ENCODE data around the gene PSMB2. TPM values are rescaled to one million over a fixed set of nuclear protein-coding genes. Genes with fewer than 3 reads are reported as not detected.

Gene PSMB2
- polyA plus RNA-seq, 2 of the 4 experiments (the other 2 are of a cell fraction): 84.6 to 88.3 TPM

GRCh38 chr1:35598895-35599294, 42.4 kb downstream of the PSMB2 start:
- H3K27ac ChIP-seq: no peak overlapping the region
- H3K9me3 ChIP-seq: no peaks in the 10 kb centered on the region
- H3K4me1 ChIP-seq: no peaks in the 10 kb centered on the region
- H3K4me2 ChIP-seq: no peak overlapping the region
- no peak overlapping the region for H3K4me3 ChIP-seq
- POLR2A ChIA-PET: no interaction called here
- CTCF ChIA-PET: interaction anchor here (1.2 kb wide), 1 partner anchor 11 kb away, joined by 3 read pairs; no protein-coding TSS in a partner anchor
- DNase-seq (ENCODE audit: low read depth in 1 of 2, low spot score in 1 of 2) (no peak), ATAC-seq (no peak), FAIRE-seq (no peak)
- TF ChIP-seq EHF (CRISPR knock-in tag; IDR thresholded peaks at IDR 0.05) (no peak), CEBPB (IDR thresholded peaks at IDR 0.05) (no peak), NPAS2 (CRISPR knock-in tag; IDR thresholded peaks at IDR 0.05; ENCODE audit: borderline replicate concordance) (no peak), FOSL2 (IDR thresholded peaks at IDR 0.05) (no peak), FOSL2 (CRISPR knock-in tag; IDR thresholded peaks at IDR 0.05) (no peak), RAD21 (conservative IDR thresholded peaks at IDR 0.05 in 1 of 2, IDR thresholded peaks at IDR 0.05 in 1 of 2) (no peak), RFX5 (IDR thresholded peaks at IDR 0.05) (no peak), POLR2A (IDR thresholded peaks at IDR 0.05; ENCODE audit: low read length) (no peak), FOXS1 (CRISPR knock-in tag; IDR thresholded peaks at IDR 0.05) (no peak), HOXA7 (CRISPR knock-in tag; IDR thresholded peaks at IDR 0.05) (no peak), BHLHE40 (IDR thresholded peaks at IDR 0.05; ENCODE audit: low read depth, low read length) (no peak), FOSB (CRISPR knock-in tag; IDR thresholded peaks at IDR 0.05) (no peak), KDM5A (IDR thresholded peaks at IDR 0.05) (no peak), RARB (CRISPR knock-in tag; IDR thresholded peaks at IDR 0.05) (no peak), SREBF2 (IDR thresholded peaks at IDR 0.05) (no peak), JUNB (IDR thresholded peaks at IDR 0.05) (no peak), MAX (IDR thresholded peaks at IDR 0.05) (no peak), ELK1 (IDR thresholded peaks at IDR 0.05; ENCODE audit: low read depth, low read length) (no peak)
- TF ChIP-seq, protein P1, sequence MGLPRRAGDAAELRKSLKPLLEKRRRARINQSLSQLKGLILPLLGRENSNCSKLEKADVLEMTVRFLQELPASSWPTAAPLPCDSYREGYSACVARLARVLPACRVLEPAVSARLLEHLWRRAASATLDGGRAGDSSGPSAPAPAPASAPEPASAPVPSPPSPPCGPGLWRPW (IDR thresholded peaks at IDR 0.05): no peak
- TF ChIP-seq, protein P2, sequence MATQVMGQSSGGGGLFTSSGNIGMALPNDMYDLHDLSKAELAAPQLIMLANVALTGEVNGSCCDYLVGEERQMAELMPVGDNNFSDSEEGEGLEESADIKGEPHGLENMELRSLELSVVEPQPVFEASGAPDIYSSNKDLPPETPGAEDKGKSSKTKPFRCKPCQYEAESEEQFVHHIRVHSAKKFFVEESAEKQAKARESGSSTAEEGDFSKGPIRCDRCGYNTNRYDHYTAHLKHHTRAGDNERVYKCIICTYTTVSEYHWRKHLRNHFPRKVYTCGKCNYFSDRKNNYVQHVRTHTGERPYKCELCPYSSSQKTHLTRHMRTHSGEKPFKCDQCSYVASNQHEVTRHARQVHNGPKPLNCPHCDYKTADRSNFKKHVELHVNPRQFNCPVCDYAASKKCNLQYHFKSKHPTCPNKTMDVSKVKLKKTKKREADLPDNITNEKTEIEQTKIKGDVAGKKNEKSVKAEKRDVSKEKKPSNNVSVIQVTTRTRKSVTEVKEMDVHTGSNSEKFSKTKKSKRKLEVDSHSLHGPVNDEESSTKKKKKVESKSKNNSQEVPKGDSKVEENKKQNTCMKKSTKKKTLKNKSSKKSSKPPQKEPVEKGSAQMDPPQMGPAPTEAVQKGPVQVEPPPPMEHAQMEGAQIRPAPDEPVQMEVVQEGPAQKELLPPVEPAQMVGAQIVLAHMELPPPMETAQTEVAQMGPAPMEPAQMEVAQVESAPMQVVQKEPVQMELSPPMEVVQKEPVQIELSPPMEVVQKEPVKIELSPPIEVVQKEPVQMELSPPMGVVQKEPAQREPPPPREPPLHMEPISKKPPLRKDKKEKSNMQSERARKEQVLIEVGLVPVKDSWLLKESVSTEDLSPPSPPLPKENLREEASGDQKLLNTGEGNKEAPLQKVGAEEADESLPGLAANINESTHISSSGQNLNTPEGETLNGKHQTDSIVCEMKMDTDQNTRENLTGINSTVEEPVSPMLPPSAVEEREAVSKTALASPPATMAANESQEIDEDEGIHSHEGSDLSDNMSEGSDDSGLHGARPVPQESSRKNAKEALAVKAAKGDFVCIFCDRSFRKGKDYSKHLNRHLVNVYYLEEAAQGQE (IDR thresholded peaks at IDR 0.05): no peak
- WGBS (ENCODE audit: missing lambda C conversion rate): 74% methylated on average over 2 of the region's 2 CpGs

DNA sequence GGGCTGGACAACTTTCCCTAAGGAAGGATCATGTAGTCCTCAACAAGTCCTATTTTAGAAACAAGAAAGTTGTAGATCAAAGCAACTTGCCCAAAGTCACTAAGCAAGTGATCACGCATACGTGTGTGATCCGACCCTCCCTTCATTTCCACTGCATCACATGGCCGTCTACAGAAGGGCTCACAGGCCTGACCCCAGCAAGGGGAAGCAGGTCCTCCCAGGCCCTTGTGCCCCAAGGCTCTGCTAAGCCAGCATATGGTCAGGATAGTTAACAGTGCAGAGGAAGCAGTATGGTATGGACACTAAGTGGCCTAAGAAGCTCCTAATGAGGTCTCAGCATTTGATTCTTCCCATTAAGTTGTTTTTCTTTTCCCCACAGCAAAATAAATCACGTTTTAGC, 43.5 kb downstream of the PSMB2 start:
- ChIA-PET CTCF (interaction anchor here (0.8 kb wide), 1 partner anchor 116 kb away, joined by 3 read pairs; no protein-coding TSS in a partner anchor), POLR2A (no interaction called here)
- no peak overlapping the region for H3K4me3 ChIP-seq
- H3K9me3 ChIP-seq: no peaks in the 10 kb centered on the region
- H3K27ac ChIP-seq: no peak overlapping the region
- H3K4me2 ChIP-seq: no peak overlapping the region
- 86% methylated on average over 5 of the region's 5 CpGs for WGBS (ENCODE audit: missing lambda C conversion rate)
- no peak for DNase-seq (ENCODE audit: low read depth in 1 of 2, low spot score in 1 of 2)
- ATAC-seq: no peak
- H3K4me1 ChIP-seq: no peaks in the 10 kb centered on the region
- TF ChIP-seq PHF8 (IDR thresholded peaks at IDR 0.05; ENCODE audit: borderline replicate concordance, low read depth): no peak
- no peak for TF ChIP-seq CEBPB (IDR thresholded peaks at IDR 0.05)
- no peak for TF ChIP-seq SREBF2 (IDR thresholded peaks at IDR 0.05)
- TF ChIP-seq CHD2 (IDR thresholded peaks at IDR 0.05; ENCODE audit: low read length, partially characterized antibody): no peak
- no peak for TF ChIP-seq CTCF (IDR thresholded peaks at IDR 0.05)
- no peak for TF ChIP-seq BHLHE40 (IDR thresholded peaks at IDR 0.05; ENCODE audit: low read depth, low read length)
- TF ChIP-seq GATA3 (IDR thresholded peaks at IDR 0.05; ENCODE audit: borderline replicate concordance): no peak
- TF ChIP-seq NPAS2 (CRISPR knock-in tag; IDR thresholded peaks at IDR 0.05; ENCODE audit: borderline replicate concordance): no peak
- TF ChIP-seq NR3C1 (IDR thresholded peaks at IDR 0.05): no peak
- FAIRE-seq: no peak
